AG20443 (cell line): ENCODE results near the gene PAK6.

Source experiments
- DNase-seq: peaks from one replicate; pipeline ENCODE4 v3.0.0; 2012; ENCODE audit warnings: low spot score, mixed read lengths

The PAK6 gene

GRCh38 chr15:40310993-40311392 is 72.1 kb downstream of the PAK6 start:
- no peak for DNase-seq

DNA sequence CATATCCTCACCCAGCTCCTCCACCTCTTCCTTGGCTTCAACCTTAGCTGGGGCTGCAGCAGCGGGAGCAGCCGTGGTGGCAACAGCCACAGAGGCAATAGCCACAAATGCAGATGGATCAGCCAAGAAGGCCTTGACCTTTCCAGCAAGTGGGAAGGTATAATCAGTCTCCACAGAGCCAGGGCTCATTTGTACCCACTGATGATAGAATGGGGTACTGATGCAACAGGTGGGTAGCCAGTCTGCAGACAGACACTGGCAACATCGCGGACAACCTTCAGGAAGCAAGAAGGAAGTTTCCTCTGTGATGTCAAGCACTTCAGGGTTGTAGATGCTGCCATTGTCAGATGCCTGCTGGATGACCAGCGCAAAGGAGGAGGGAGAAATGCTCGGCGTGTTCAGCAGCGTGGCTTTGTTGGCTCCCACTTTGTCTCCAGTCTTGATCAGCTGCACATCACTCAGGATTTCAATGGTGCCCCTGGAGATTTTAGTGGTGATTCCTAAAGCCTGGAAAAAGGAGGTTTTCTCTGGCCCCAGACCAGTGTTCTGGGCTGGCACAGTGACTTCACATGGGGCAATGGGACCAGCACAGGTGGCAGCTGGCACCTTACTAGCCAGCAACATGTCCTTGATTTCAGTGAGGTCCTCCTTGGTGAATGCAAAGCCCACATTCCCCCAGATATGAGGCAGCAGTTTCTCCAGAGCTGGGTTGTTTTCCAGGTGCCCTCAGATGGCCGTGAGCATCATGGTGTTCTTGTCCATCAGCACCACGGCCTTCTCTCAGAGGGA is 73.7 kb downstream of the PAK6 start:
- DNase-seq: no peak

GRCh38 chr15:40313531-40314398 is 74.9 kb downstream of the PAK6 start:
- peak; percentile 35 for DNase-seq

- peak; percentile 80 for DNase-seq
These were observed 75.9 kb downstream of the PAK6 start for GRCh38 chr15:40314723-40315276.

DNA sequence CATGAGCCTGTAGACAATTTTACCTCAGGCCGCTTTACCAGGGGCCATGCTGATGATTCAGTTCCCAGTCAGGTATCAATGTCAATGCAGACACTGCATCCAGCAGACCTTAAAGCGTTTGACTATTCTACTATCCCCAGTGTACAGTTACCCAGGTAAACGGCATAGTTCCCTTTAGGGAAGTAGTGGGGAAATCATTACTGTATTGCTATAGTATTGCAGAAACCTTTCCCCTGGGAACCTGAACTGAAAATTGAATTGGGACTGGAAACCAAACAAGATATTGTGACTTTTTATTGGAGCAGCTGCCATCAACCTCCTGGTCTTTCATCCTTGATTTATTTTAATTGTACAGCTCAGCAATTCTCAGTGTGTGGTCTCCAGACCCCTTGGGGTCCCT is 78.1 kb downstream of the PAK6 start:
- DNase-seq: no peak

DNA sequence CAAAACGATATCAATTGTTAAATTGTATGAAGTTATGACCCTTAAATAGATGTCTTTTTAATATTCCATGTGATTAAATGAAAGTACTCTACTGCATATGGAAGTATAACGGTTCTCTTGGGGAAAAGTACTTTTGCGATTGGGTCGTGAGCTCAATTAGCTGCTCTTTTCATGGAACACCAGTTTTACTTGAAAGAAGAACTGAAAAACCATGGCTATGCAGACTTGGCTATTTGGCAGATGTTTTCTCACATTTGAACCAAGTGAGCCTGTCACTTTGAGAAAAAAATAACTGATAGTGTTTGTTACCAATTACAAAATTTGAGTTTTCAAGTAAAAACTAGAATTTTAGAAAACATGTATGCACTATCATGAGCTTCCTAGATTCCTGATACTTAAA is 78.7 kb downstream of the PAK6 start:
- no peak for DNase-seq

DNA sequence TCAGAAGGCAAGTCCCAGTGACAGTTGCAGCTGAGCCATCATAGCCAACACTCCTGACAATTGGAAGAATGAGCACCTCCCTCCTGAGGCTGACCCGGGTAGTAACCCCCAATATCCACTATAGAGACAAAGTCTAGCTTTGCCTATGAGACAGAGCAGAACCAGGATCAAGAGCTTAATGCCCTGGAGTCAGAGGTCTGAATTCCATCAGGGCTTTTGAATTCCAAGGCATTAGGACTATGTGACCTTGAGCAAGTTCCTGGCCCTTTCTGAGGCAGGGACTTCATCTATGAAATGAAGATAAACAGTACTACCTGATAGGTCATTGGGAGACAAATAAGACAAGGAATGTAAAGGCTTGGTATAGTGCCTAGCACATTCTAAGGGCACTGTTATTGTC is 81.5 kb downstream of the PAK6 start:
- no peak for DNase-seq

DNA sequence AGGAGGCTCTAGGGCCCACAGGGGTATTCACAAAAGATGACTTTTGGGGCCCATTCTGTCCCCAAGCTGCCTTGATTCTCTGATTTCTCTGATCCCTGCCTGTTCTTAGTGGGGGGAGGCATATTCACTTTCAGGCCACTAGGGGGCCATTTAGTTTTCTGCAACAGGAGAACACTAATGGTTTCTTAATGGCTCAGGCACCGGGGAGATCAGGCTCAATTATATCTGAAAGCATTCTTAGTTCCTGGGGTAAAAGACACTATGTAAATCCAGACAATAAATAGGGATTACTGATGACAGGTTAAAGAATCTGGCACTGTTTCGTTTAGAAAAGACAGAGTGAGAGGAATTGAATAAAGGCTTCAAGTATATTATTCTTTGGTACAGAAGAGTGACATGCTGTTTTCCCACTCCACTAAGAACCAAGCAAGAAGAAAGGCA is 82.1 kb downstream of the PAK6 start:
- peak; percentile 78 for DNase-seq

GRCh38 chr15:40322531-40323238 is 83.8 kb downstream of the PAK6 start:
- DNase-seq: no peak

DNA sequence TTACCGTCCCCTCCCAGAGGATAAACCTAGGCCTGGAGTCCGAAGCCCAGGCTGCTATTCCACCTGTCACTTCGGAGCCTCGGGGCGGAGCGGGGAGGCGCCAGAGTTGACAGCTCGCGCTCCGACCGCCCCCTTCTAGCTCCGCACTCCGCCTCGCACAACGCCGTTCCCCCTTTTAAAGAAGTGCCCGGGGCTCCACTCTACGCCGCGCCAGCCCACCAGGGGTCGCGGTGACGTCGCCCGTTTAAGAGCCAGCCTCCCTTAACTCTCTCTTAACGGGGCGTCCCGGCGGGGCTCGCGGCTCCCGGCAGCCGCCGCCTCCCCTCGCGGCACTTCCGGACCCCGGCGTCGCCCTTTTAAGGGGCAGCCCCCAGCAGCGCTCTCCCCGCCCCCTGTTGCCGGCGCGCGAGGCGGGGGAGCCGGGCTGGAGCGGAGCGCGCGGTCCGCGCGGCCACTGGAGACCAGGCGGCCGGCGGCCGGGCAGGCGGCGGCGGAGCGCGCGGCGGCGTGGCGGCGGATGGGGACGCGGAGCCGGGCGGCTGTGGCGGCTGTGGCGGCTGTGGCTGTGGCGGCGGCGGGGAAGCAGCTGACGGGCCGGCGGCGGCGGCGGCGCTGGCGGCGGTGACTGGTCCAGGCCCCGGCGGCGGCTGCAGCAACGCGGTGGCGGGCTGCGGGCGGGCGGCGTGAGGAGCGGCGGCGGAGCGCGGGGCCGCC is 84.5 kb downstream of the PAK6 start, which contains the start of gene INAFM2:
Gene INAFM2 (plus strand): TSS at position 454 of the 714 bp plus-strand sequence. CDS start 364 bp downstream, outside the sequence.
- peak; percentile 95 for DNase-seq

GRCh38 chr15:40323953-40324937 is 85.4 kb downstream of the PAK6 start:
- no peak for DNase-seq

DNA sequence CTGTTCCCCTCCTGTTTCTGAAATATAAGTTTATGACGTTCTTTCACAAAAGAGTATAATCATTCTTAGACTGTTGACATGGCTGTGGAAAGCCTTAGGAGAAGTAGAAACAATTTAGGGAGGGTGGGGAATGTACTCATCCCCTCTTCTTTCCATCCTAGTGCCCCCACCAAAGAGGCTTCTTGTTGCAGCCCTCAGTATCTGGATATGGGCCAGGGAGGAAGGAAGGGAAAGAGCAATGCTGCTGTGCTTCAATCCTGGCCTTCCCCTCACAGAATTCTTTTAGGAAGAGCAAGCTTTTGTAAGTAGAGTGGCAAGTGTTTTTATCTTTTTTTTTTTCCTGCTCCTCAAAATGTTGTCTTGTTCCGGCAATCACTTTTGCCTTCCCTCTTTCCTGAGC is 86.3 kb downstream of the PAK6 start:
- no peak for DNase-seq

- DNase-seq: no peak
These were observed 86.8 kb downstream of the PAK6 start for GRCh38 chr15:40325700-40326099.
